Esophagus muscularis mucosa (tissue), 4 donors: ENCODE data around the gene SNX2. TPM values are rescaled to one million over a fixed set of nuclear protein-coding genes. Genes with fewer than 3 reads are reported as not detected.
A peak's percentile ranks its signal among the peaks of the same experiment; 100 is the strongest.
"Not testable (repeated sequence)": the region's sequence is repeated elsewhere in the genome, so short reads cannot be mapped to it uniquely, and the experiment has no call there.

Source experiments
- DNase-seq: peaks from one replicate; pipeline ENCODE4 v3.0.0-alpha.2; 2017; ENCODE audit errors: extremely low spot score
- H3K27ac ChIP-seq, 4 donors: fragments of 200-600 bp; sonication (generic); replicated peaks in 1 of 4; 1 replicate in 3 of 4; 2 replicates in 1 of 4; pipeline ENCODE4 v1.5.1; 2016 to 2019; ENCODE audit warnings: mild to moderate bottlenecking in 1 of 4
- H3K27me3 ChIP-seq, 4 donors: fragments of 200-600 bp; sonication (generic); one replicate each; pipeline versions ENCODE4 v1.5.1 to v1.6.0; 2016 to 2019
- H3K36me3 ChIP-seq, 4 donors: fragments of 200-600 bp; sonication (generic); one replicate each; pipeline ENCODE4 v1.5.1; 2016 to 2019
- H3K4me1 ChIP-seq, 4 donors: fragments of 200-600 bp; sonication (generic); one replicate each; pipeline ENCODE4 v1.5.1; 2016 to 2019
- H3K4me3 ChIP-seq, 4 donors: fragments of 200-600 bp; sonication (generic); 1 replicate in 2 of 4; 2 replicates in 2 of 4; pipeline ENCODE4 v1.5.1; 2016 to 2019; ENCODE audit warnings: mild to moderate bottlenecking in 4 of 4, moderate library complexity in 1 of 4
- H3K9me3 ChIP-seq, 4 donors: fragments of 200-600 bp; sonication (generic); 1 replicate in 3 of 4; 2 replicates in 1 of 4; pipeline ENCODE4 v1.5.1; 2016 to 2019
- CTCF ChIP-seq, 3 experiments: fragments of 200-600 bp in 2 of 3; fragments of 450-650 bp in 1 of 3; sonication (generic) in 2 of 3; IDR thresholded peaks; one replicate each; pipeline ENCODE4 v1.5.1; 2017 to 2019; ENCODE audit warnings: antibody characterized with exemption in 3 of 3, mild to moderate bottlenecking in 2 of 3, moderate library complexity in 1 of 3
- EP300 ChIP-seq: sonication (generic); formaldehyde crosslinking; IDR thresholded peaks from one replicate; pipeline ENCODE4 v1.6.1; 2017; ENCODE audit warnings: antibody characterized with exemption
- POLR2A ChIP-seq: fragments of 450-650 bp; IDR thresholded peaks from one replicate; pipeline ENCODE4 v1.6.1; 2017; ENCODE audit warnings: antibody characterized with exemption, moderate library complexity, mild to moderate bottlenecking, low read depth
- POLR2AphosphoS5 ChIP-seq, 2 donors: sonication (generic); formaldehyde crosslinking; IDR thresholded peaks; one replicate each; pipeline ENCODE4 v1.6.1; 2017; ENCODE audit warnings: antibody characterized with exemption in 2 of 2
- WGBS: methylation state at CpG from one replicate; pipeline ENCODE4 v1.1.5; 2018; 5-methylcytosine and 5-hydroxymethylcytosine counted together
- intact Hi-C: fragments of 100-400 bp; cut with DNase I; formaldehyde crosslinking; loops from one replicate; pipeline ENCODE4 v1.15.1; 2023
- total RNA-seq, 4 donors: library from RNA; depleted of rRNA; stranded (reverse); fragments of >200 nt; gene quantifications; one replicate each; pipeline versions ENCODE4 v1.1.0 to v1.2.1, GENCODE V29; 2016

SNX2 gene
- total RNA-seq, 4 donors from 2014 or later: 62.1 to 86.0 (median 75.4) TPM

- Histone ChIP-seq H3K4me3 (peak within 1 kb of the TSS; percentile 86 to 97 (median 96)), H3K9me3 (no peaks in the 10 kb centered on the region), H3K27me3 (no peaks in the 10 kb centered on the region), H3K27ac (peak within 1 kb of the TSS; percentile 87 to 96 (median 92)), H3K4me1 (peaks cover 10 to 28% (median 23%) of the 10 kb centered on the region in 4 donors), H3K36me3 (no peaks in the 10 kb centered on the region)
- TF ChIP-seq POLR2A (no peak), EP300 (no peak), POLR2AphosphoS5 (IDR thresholded peaks at IDR 0.05) (peak; percentile 22 to 72), CTCF (IDR thresholded peaks at IDR 0.05) (peak in 1 of 3 experiments; percentile 9)
- intact Hi-C loops: loop anchor here (2.0 to 5.0 kb wide), 2 partner anchors 71 to 192 kb away; partner anchors contain the start of genes PPIC and SNX2
- under 1% methylated on average over 23 of the region's 92 CpGs for WGBS
- DNase-seq: peak; percentile 93
These were observed 70.6 kb downstream of the SNX2 start, which contains the start of gene SNX24 for GRCh38 chr5:122845229-122846050. Gene SNX24, plus strand, starts transcription at chr5:122845613. Its CDS starts 21 bp downstream, at chr5:122845634.

DNA sequence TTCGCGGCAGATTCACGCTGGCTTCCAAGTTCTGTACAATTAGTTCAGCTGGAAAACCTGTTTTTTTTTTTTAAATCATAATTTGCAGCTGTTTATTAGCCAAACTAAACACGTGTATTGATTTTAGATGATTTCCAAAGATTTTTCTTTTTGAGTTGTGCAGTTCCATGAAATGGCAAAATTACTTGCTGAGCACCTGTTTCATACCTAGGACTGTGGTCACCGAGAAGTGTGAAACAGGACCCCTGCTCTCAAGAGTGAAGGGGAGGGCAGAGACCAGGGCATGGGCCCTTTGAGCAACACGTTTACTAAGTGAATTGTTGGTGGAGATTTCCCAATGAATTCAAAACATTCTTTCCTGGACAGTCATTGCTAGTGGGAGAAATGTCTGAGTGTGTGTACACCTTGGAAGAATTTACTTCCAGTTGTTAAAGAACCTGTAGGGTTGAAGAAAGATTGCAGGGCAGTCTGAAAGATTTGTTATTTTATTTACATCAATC, 71.2 kb downstream of the SNX2 start:
- Histone ChIP-seq H3K27ac (peak overlapping the region; percentile 87 to 96 (median 92)), H3K9me3 (no peaks in the 10 kb centered on the region), H3K4me3 (peak overlapping the region; percentile 86 to 97 (median 96)), H3K36me3 (no peaks in the 10 kb centered on the region), H3K27me3 (no peaks in the 10 kb centered on the region), H3K4me1 (peaks cover 10 to 28% (median 23%) of the 10 kb centered on the region in 4 donors)
- 4% methylated on average over 6 of the region's 6 CpGs for WGBS
- intact Hi-C loops: loop anchor here (5.0 kb wide), 1 partner anchor 191 kb away; the partner anchor contains the start of gene PPIC
- no peak for DNase-seq
- TF ChIP-seq POLR2AphosphoS5 (IDR thresholded peaks at IDR 0.05) (no peak), EP300 (no peak), CTCF (IDR thresholded peaks at IDR 0.05) (no peak), POLR2A (no peak)

DNA sequence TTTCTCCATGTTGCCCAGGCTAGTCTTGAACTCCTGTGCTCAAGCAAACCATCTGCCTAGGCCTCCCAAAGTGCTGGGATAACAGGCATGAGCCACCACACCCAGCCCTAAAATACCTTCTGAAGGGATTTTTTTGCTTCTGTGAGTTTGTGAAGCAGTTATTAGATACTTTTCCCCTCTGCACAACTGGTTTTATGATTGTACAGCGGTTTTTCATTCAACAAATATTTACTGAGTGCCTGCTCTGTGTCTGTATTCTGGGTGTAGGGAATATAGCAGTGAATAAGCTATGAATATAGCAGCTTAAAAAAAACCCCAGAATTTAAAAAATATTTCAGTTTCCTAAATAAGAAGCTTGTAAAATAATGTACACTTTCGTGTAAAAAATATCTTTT, 72.8 kb downstream of the SNX2 start:
- Histone ChIP-seq H3K4me3 (no peak overlapping the region), H3K27me3 (no peaks in the 10 kb centered on the region), H3K36me3 (no peaks in the 10 kb centered on the region), H3K9me3 (no peaks in the 10 kb centered on the region), H3K4me1 (peaks cover 10 to 28% (median 23%) of the 10 kb centered on the region in 4 donors), H3K27ac (no peak overlapping the region)
- intact Hi-C loops: loop anchor here (5.0 kb wide), 1 partner anchor 190 kb away; the partner anchor contains the start of gene PPIC
- TF ChIP-seq POLR2AphosphoS5 (IDR thresholded peaks at IDR 0.05) (no peak), POLR2A (no peak), EP300 (no peak)
- no peak for DNase-seq
- 98% methylated on average over 2 of the region's 2 CpGs for WGBS

DNA sequence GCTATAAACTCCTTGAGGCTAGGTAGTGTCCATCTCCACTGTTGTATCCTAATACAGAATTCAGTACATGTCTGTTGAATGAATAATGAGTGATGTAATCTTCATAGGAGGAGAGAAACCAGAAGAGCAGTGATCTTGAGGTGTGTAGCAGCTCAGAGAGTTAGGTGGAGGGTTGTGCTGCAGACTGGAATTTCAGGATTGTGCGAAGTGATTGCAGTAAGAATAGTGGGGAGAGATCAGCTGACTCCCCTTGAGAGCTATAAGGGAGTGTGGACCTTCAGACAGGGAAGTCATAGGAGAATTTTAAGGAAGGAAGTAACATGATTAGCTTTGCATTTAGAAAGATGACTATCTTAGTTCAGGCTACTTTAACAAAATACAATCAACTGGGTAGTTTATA, 74.9 kb downstream of the SNX2 start:
- H3K27ac ChIP-seq: no peak overlapping the region
- H3K4me3 ChIP-seq: no peak overlapping the region
- 90% methylated on average over 1 of the region's 1 CpG for WGBS
- TF ChIP-seq POLR2A (no peak), EP300 (no peak), CTCF (IDR thresholded peaks at IDR 0.05) (no peak), POLR2AphosphoS5 (IDR thresholded peaks at IDR 0.05) (no peak)
- no peaks in the 10 kb centered on the region for H3K27me3 ChIP-seq
- no peak for DNase-seq
- H3K9me3 ChIP-seq: no peaks in the 10 kb centered on the region
- no peaks in the 10 kb centered on the region for H3K36me3 ChIP-seq
- peaks cover 10 to 21% (median 14%) of the 10 kb centered on the region in 4 donors for H3K4me1 ChIP-seq
- intact Hi-C loops: loop anchor here (5.0 kb wide), 1 partner anchor 188 kb away; the partner anchor contains the start of gene PPIC

DNA sequence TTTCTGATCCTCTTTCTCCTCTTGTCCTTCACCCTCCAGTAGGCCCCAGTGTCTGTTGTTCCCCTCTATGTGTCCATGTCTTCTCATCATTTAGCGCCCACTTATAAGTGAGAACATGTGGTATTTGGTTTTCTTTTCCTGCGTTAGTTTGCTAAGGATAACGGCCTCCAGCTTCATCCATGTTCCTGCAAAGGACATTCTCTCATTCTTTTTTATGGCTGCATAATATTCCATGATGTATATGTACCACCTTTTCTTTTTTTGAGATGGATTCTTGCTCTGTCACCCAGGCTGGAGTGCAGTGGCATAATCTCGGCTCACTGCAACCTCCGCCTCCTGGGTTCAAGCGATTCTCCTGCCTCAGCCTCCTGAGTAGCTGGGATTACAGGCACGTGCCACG, 82.7 kb downstream of the SNX2 start:
- intact Hi-C loops, DNase-seq, H3K9me3 ChIP-seq, H3K27me3 ChIP-seq, H3K36me3 ChIP-seq, H3K27ac ChIP-seq, H3K4me1 ChIP-seq, H3K4me3 ChIP-seq: not testable (repeated sequence)
- 96% methylated on average over 8 of the region's 8 CpGs for WGBS
